HG03521 (cell line): ENCODE results near the gene KLK10.

Source experiments
- ATAC-seq: cut with Tn5 transposase; IDR thresholded peaks from one replicate; pipeline ENCODE4 v1.9.1; 2021; ENCODE audit warnings: mild to moderate bottlenecking, moderate library complexity; ENCODE audit not compliant: unreplicated experiment

Gene KLK10, protein sequence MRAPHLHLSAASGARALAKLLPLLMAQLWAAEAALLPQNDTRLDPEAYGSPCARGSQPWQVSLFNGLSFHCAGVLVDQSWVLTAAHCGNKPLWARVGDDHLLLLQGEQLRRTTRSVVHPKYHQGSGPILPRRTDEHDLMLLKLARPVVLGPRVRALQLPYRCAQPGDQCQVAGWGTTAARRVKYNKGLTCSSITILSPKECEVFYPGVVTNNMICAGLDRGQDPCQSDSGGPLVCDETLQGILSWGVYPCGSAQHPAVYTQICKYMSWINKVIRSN

DNA sequence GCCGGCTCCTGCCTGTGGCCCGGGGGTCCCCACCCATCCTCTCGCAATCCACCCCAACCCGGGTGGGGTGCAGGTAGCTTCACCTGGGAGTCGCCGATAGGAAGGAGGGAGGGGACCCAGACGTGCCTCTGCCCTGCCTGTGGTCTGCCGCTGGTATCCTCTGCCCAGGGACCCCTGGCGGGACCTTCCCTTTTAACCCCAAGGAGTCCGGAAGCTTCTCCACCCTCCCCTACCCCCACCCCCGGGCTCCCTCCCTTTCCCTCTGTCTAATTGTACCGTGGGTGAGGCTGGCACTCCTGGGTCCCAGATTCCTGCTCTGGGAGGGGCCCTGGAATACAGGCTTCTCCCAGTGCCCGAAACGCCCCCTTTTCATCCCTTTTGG, at the start of gene KLK10:
Gene KLK10 (minus strand): TSS at position 166 of the 382 bp plus-strand sequence. CDS start 579 bp downstream, outside the sequence.
- ATAC-seq = no peak

DNA sequence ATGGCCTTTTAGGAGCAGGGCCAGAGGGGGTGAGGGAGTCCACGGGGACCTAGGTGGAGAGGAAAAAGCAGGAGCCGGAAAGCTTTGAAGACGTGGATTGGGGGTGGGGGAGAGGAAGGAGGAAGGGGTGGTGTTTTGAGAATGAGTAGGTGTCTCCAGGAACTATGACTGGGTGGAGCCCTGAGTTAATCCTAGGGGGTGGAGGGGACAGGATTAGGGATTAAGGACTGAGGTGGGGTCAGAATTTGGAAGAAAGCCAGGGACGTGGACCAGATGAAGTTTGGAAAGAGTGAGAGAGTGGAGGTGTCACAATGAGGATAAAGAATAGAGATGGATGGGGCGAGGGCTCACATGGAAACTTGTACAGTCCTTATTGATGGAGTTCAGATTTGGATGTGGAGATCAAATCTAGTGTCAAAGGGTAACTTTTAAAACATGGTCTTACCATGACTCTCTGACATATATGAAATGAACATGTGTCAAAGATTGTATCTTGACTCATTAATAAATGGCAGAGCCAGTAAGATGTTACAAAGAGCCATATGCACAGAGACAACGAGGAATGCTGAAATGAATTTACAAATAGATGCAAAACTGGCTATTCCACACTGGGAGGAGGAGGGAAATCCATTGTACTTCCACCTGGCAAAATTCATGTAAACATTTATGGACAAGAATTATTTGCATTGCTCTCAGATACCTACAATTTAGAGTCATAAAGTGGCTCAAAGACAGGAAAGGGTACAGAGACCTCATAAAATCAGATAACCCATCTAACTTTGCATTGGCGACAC, 47.1 kb upstream of the KLK10 start:
- ATAC-seq = no peak

DNA sequence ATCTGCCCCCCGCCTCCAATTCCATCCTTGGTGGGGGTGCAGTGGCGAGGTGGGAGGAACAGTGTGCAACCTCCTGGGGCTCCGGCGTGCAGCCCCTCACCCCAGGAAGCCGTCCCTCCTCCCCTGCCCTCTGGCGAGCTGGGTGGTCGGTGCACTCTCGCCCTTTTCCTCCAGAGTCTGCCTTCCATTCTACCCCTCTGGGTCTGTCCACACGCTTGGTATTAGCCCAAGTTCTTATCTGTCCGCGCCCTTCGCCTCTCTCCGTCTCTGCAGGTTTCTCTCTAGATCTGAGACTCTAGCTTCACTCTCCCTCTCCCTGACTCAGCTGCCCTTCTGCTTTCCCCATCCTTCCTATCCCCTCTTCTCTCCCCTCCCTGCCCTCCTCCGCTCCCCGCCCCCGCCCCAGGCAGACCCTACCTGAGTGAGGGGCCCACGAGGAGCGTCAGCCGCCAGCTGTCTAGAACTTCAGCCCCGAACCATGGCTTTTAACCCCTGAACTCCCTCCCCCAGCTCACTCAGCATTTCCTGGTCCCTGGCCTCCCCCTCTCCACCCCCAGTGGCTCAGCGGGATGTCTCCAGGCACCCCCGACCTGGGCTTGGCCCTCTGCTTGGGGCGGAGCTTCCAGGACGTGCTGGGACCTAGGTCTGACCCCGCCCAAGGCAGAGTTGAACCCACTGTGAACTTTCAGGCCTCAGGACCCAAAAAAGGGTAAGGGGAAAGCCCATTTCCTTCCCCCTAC, 45.9 kb upstream of the KLK10 start:
- no peak for ATAC-seq

DNA sequence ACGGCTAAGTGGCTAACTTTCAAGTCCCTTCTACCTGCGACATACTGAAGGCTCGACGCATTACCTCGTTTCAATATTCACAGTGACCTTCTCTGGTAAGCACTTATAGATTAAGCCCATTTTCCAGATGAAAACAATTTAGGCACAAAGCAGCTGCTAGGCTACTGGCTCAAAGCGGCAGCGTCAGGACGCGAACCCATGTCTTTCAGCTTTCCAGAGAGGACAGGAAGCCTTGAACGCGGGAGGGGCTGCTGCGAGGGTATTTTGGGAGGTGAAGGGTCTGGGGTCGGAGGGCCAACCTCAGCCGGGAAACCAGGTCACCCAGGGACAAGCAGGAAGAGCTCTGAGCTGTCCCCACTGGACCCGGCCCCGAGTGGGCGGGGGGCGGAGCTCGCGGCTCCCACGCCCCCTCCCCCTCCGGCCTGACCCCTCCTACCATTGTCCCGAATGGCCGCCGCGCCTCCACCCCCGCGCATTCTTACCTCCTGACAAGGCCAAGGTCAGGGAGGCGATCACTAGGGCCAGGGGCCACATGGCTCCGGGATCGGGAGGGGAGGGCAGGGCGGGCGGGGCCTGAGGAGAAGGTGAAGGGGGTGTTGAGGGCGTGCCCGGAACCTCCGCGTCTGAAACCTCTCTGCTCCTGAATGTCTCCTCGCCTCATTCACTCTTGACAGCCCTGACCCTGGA, 45.2 kb upstream of the KLK10 start, which contains the start of gene KLK13:
Gene KLK13 (minus strand): TSS at position 559 of the 687 bp plus-strand sequence. CDS start 25 bp downstream, at position 534.
- no peak for ATAC-seq

DNA sequence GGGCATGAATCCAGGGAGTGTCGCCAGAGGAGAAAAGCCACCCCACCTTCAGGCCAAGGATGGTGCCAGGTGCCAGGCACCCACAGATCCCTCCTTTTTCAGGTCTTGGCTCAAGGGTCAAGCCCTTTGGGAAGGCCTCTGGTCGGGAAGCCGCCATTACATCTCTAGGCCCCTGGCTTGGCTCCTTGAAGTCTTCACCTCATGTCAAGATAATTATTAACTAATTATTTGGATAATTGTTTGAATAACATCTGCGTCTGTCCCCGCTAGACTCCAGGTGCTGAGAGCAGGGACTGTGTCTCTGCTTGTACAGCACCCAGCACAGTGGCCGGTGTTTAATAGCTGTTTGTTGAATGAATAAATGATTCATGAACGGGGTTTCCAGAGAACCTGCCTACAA, 44.2 kb upstream of the KLK10 start:
- ATAC-seq = no peak

DNA sequence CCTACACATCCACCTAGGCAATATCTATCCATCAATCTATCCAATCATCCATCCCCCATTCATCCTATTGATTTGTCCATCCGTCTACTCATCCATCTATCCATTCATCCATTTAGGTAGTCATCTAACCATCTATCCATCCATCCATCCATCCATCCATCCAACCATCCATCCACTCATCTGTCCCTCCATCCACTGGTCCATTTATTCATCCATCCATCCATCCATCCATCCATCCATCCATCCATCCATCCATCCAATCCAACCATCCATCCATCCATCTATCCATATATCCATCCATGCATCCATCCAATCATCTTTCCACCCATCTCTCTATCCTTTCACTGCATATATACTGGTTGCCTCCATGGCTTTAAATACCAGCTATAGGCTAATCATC, 41.5 kb upstream of the KLK10 start:
- no peak for ATAC-seq

DNA sequence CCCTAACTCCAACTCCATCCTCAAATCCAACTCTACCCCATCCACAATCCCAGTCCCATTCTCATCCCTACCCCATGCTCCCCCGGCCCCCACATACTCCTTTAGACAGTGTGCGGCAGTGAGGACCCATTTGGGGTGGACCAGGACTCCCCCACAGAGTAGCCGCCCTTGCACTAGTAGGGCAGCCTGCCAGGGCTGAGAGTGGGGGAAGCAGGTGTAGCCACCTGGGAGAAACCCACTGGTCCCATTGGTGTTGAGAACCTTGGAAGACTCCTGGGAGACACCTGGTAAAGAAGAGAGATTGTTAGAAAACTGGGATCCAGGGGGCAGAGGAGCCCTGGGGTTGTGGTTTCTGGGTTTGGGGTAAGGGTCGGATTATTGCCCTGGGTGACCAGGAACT, 40.8 kb upstream of the KLK10 start:
- no peak for ATAC-seq

DNA sequence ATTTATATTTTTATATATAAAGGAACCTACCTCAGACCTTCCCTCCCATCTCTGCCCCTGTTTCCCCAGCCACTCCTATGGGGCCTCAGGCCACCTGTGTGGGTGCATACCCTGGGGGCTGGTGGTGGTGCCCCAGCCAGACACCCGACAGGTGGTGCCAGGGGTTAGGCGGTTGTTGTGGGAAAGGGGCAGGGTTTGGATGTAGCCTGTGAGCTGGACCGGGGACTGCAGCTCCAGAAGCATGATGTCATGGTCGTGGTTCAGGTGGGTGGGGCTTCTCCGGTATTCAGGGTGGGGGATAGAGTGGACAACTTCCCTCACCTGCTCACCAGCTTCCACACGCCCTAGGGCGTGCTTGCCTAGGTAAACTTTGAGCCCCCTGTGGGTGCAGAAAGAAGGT, 40.2 kb upstream of the KLK10 start:
- no peak for ATAC-seq

DNA sequence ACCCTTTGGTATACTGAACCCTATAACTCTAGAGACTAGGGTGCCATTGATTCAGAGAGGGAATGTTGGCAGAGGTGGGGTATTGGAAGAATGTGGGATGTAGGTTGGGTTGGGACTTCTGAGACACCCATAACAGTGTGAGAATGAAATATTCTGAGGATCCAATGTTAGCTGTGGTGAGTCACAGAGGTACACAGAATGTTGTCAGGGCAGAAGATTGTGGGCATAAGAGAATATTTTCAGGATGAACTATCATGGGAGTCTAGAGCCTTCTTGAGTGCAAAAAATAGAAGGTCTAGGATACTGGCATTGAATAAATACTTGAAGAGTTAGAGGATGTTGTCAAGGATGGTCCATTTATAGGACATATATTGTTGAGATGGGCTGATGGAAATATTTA, 36.4 kb upstream of the KLK10 start:
- no peak for ATAC-seq

DNA sequence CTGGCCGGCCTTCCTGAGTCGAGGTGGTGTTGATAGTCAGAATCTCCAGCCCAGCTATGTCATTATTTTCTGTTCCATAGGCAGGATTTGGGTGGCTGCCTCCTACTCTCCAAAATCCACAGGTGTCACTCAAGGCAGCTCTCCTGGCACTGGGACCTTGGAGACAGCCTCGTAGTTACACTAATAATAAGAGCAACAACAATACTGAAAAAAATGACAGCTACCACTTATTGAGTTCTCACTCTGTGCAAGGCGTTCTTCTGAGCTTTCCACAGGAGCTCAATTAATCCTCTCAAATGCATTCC, 27.5 kb upstream of the KLK10 start:
- no peak for ATAC-seq

DNA sequence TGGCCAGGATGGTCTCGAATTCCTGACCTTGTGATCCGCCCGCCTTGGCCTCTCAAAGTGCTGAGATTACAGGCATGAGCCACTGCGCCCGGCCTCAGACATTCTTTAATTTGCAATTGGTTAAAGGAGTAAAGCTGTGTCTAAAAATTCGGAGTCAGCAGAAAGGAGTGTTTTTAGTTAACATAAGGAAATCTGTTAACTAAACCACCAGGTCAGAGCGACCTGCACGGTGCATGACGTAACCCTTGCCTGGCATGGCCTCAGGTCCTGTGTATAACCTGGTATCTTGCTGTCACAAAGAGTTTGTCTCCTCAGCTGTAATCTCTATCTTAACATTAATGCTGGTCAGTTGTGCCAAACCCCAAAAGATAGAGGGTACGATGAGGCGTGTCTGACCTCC, 24.8 kb upstream of the KLK10 start:
- ATAC-seq = no peak

DNA sequence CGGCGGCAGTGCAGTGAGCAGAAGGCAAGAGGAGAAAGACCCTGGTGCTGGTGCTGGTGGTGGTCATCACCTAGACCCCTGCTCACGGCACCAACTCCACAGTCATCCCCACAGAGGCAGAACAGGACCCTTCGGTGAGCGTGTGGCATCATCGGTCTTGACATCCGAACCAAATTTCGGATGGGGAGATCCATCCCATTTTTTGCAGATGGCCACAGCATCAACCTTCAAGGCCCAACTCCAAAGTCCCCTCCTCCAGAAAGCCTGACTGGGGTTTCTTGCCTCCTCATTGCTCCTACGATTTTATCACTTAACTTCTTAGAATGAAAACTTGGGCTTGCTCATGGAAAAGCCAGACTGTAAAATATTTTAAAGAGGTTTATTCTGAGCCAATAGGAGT, 24.0 kb upstream of the KLK10 start:
- no peak for ATAC-seq

DNA sequence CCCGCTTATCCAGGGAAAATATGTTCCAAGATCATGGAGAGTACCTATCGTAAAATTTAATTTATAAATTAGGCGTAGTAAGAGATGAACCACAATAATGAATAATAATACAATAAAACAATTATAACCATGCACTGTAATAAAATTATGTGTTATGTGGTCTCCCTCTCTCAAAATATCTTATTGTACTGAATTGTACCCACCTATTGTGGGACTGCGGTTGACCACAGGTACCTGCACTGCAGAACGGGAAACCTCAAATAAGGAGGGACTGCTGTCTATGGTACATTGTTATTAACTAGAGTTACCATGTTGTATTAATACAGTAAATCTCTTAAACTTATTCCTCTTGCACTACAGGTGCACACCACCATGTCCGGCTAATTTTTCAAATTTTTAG, 20.6 kb upstream of the KLK10 start:
- ATAC-seq = no peak

DNA sequence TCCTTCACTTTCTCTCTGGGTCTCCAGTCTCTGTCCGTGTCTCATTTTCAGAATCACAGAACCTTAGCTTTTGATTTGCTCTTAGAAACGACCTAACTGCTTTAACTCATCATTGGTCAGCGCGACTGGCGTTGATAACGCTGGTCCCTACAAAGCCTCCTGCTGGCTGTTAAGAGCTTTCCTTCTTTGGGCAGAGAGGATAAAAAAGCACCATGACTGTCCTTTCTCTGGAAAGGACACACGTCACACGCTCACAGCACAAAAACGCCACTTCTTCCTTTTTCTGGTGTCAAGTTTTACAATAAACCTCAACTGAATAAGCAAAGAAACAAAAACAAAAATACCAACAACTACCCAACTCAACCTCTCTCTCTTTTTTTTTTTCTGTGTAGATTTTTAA, 17.0 kb upstream of the KLK10 start:
- no peak for ATAC-seq

DNA sequence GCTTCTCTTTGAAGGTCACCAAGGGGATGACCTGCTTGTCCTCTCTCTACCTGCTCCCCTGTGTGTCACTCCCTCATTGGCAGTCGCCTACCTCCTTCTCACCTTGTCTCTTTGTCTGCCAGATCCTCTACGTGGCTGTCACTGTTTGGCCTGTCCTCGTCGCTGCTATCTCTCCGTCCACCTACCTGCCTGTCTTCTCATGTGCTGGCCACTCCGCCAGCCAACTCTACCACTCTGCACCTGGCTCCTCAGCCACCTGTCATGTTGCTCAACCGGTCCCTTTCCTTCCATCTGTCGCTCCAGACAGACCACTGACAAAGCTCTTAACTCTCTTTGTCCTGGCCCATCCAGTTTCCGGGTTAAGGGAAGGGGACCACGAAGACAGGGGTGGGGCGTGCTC, 15.2 kb upstream of the KLK10 start, which contains the start of gene KLK12:
Gene KLK12 (minus strand): TSS at position 299 of the 400 bp plus-strand sequence. CDS start 381 bp downstream, outside the sequence.
- no peak for ATAC-seq

DNA sequence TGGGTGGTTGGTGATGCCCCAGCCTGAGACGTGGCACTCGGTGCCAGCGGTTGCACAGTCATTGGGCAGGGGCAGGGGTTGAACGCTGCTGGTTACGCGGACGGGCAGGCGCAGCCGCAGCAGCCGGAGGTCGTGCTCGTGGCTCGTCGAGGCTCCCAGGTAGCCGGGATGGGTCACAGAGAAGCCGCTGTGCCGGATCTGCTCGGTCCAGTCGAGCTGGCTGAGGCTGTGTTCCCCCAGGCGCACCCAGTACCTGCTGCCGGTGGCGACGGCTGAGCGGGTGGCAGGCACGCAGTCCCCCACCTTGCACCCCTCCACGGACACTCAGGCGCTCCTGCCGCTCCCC, 12.3 kb upstream of the KLK10 start:
- ATAC-seq = no peak

DNA sequence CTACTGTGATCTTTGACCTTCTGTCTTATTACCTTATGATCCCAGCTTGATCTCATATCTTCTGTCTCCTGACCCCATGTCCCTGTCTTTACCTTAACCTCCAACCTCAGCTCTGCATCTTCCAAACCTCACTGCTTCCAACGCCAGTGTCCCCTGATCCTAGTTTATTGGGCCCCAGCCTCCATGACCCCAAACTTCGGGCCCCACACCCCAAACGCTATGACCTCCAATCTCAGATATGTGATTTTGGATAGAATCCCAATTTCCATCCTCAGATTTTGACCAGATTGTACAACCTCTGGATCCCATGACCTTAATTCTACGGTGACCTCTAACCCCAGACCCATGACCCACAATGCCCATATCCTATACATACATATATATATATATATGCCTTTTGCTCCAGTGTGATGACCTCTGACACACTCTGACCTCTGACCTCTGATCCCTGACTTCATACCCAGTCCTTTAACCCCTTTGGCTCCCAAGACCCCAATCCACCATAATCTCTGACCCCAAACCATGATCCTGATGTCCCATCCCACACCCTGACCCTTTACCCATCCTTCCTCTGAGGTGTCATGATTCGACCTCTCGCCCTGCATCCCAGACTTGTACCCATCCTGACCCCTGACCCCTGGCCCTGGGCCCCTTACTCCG, 11.8 kb upstream of the KLK10 start:
- no peak for ATAC-seq

DNA sequence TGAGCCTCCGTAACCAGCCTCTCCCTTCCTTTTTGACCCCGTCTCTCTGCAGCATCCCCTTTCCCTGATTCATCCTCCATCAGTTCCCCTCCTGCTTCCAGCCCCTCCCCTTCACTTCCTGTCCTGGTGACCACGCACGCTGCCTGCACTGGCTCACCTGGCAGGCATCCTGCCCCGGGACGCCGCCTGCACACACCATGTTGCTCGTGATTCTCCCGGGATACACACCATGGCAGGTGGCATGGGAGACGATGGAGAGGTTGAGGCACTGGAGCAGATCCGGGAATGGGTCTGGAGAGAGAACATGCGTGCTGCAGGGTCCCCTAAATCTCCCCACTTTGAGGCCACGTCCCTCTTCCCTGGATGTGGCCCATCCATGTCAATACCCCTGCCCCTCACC, 11.1 kb upstream of the KLK10 start:
- no peak for ATAC-seq

DNA sequence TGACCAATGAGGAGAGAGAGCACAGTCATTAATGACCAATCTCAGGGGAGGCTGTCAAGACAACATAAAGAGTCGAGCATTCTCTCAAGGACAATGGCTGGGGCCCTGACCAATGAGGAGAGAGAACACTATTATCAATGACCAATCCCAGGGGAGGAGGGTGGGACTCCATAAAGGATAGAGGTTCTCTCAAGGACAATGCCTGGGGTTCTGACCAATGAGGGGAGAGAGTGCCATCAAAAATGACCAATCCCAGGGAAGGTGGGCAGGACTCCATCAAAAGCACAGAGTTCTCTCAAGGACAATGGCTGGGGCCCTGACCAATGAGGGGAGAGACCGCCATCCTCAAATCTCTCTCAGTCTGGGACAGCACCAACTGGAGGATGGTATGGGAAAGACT, 10.2 kb upstream of the KLK10 start:
- ATAC-seq = no peak

DNA sequence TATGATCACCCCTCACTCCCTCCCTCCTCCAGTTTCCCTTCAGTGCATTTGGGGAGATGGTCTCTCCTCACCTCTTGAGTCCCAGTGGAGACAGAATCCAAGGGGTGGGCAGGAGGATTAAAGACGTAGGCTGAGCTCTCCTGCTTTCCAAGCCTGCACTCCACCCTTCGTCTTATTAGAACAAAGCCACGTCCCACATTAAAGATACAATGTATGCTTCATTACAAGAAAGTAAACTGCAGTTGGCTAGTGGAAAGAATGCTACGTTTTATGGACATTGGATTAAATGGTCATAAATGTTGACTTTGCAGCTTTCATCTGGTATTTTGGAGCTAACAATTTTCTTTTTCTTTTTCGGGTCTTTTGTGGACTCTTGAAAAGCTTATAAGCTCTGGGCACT, 8.4 kb upstream of the KLK10 start:
- ATAC-seq = no peak
